Upper lobe of left lung (tissue), 4 donors: Measurements from ENCODE around the gene SLC38A9.

Source experiments
- CTCF ChIP-seq, 6 experiments: fragments of 450-650 bp in 4 of 6; fragments of 200-600 bp in 2 of 6; sonication (generic) in 2 of 6; IDR thresholded peaks; one replicate each; pipeline ENCODE4 v1.5.1; 2016 to 2019; ENCODE audit warnings: antibody characterized with exemption in 6 of 6
- EP300 ChIP-seq, 4 donors: sonication (generic); formaldehyde crosslinking; IDR thresholded peaks; one replicate each; pipeline ENCODE4 v1.5.1; 2017; ENCODE audit warnings: antibody characterized with exemption in 4 of 4, control low read depth in 2 of 4
- POLR2A ChIP-seq, 4 donors: fragments of 450-650 bp; IDR thresholded peaks; one replicate each; pipeline ENCODE4 v1.5.1; 2016 to 2017; ENCODE audit warnings: antibody characterized with exemption in 4 of 4, mild to moderate bottlenecking in 2 of 4
- POLR2AphosphoS5 ChIP-seq, 2 donors: sonication (generic); formaldehyde crosslinking; IDR thresholded peaks; one replicate each; pipeline ENCODE4 v1.5.1; 2017; ENCODE audit warnings: antibody characterized with exemption in 2 of 2

GRCh38 chr5:55750499-55750898 lies 38.4 kb upstream of the SLC38A9 start:
- no peak for TF ChIP-seq POLR2A (IDR thresholded peaks at IDR 0.05)
- TF ChIP-seq CTCF (IDR thresholded peaks at IDR 0.05) = no peak
- TF ChIP-seq EP300 (IDR thresholded peaks at IDR 0.05) = no peak
- no peak for TF ChIP-seq POLR2AphosphoS5 (IDR thresholded peaks at IDR 0.05)
